H54 (cell line): ENCODE measurements around the gene ANKRD13A.

Experiments used
- DNase-seq: peaks from one replicate; pipeline ENCODE4 v3.0.0; 2011; ENCODE audit warnings: low spot score, mixed read lengths; ENCODE audit not compliant: insufficient read length
- FAIRE-seq: peaks from 3 replicates; lab custom pipeline; 2011; peaks lifted over from hg19 to GRCh38; lab: Jason Lieb, UNC
- POLR2A ChIP-seq: IDR thresholded peaks from 2 replicates; pipeline ENCODE4 v1.6.1; 2011; ENCODE audit warnings: low read depth, mild to moderate bottlenecking, low read length

ANKRD13A gene

GRCh38 chr12:109991586-109991985 is 7.6 kb upstream of the ANKRD13A start:
- no peak for TF ChIP-seq POLR2A
- no peak for DNase-seq
- FAIRE-seq, result no peak

- FAIRE-seq, result no peak
- TF ChIP-seq POLR2A, result no peak
- no peak for DNase-seq
Observed at GRCh38 chr12:109993091-109993490, 6.1 kb upstream of the ANKRD13A start.

- TF ChIP-seq POLR2A, result no peak
- DNase-seq, result no peak
- FAIRE-seq, result no peak
Observed at GRCh38 chr12:109994401-109995175, 4.6 kb upstream of the ANKRD13A start.

GRCh38 chr12:109995361-109995685 is 3.9 kb upstream of the ANKRD13A start:
- FAIRE-seq (no peak), DNase-seq (no peak)
- no peak for TF ChIP-seq POLR2A

- FAIRE-seq (no peak), DNase-seq (peak; percentile 87)
- peak; percentile 87 for TF ChIP-seq POLR2A
Observed at GRCh38 chr12:109995686-109996482, 3.3 kb upstream of the ANKRD13A start, which contains the start of gene GIT2. Gene GIT2, minus strand, starts transcription at chr12:109996368. Its CDS starts 144 bp downstream, at chr12:109996224.

DNA sequence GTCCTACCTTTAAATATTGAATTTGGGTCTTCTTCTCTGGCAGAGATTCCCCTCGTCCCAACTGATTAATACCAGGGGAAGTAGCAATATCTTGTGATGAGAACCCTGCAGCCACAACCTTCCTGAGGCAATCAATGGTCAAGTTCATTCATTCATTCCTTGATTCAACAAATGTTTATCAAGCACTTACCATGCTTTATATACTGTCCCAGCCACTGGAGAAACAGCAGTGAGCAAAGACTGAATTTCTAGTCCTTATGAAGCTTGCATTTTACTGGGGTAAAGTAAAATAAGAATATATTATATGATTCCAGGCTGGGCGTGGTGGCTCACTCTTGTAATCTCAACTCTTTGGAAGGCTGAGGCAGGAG is 2.8 kb upstream of the ANKRD13A start:
- TF ChIP-seq POLR2A, result no peak
- FAIRE-seq (no peak), DNase-seq (no peak)

DNA sequence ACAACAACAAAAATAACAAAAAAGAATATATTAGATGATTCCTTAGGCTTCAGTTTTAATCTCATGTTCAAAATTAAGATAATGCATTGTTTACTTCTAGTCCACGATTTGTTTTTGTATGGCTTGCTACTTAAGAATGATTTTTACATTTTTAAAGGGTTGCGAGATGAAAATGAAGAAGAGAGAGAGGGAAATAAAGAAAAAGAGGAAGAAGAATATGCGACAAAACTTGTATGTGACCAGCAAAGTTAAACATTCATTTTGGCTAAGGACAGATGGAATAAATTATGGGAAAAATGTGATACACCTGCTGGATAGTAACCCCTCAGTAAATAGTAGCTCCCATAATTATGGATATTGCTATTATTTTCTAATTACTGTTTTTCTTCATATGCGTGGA is 1.8 kb upstream of the ANKRD13A start:
- TF ChIP-seq POLR2A, result no peak
- no peak for FAIRE-seq
- no peak for DNase-seq

- TF ChIP-seq POLR2A, result no peak
- DNase-seq (no peak), FAIRE-seq (no peak)
Observed at GRCh38 chr12:109998241-109998903, 858 bp upstream of the ANKRD13A start.

DNA sequence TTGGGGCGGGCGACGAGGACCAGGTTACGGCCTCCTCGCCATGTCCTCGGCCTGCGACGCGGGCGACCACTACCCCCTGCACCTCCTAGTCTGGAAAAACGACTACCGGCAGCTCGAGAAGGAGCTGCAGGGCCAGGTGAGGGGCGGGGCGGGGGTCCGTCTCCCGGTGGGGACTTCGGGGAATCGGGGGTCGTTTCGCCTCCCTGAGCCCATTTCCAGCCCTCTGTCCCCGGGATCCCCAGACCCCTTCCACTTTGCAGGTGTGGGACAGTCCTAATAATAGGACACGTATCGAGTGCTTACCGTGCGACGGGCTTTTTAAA is 380 bp downstream of the ANKRD13A start:
- no peak for TF ChIP-seq POLR2A
- FAIRE-seq (no peak), DNase-seq (no peak)

GRCh38 chr12:109999983-110000505 is 814 bp downstream of the ANKRD13A start:
- FAIRE-seq (no peak), DNase-seq (no peak)
- TF ChIP-seq POLR2A, result no peak

DNA sequence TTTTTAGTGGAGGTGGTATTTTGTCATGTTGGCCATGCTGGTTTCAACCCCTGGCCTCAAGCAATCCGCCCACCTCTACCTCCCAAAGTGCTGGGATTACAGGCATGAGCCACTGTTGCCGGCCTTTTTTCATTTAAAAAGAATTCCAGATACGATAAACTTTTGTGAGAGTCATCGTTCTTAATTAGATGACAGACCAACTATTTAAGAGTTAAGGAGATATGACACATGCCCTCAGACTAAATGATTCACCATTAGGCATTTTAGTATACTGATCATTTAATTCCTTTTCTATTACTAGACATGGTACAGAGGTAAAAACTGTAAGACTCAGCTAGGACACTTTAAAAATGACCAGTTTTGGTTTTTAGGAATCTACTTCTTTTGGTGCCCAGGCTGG is 2.4 kb downstream of the ANKRD13A start:
- TF ChIP-seq POLR2A, result no peak
- FAIRE-seq, result no peak

GRCh38 chr12:110002676-110003515 is 3.7 kb downstream of the ANKRD13A start:
- FAIRE-seq (no peak), DNase-seq (no peak)
- no peak for TF ChIP-seq POLR2A

More for the DNA sequence above, 2.4 kb downstream of the ANKRD13A start:
- DNase-seq, result peak; percentile 57

- FAIRE-seq (no peak), DNase-seq (no peak)
- no peak for TF ChIP-seq POLR2A
Observed at GRCh38 chr12:110004598-110004997, 5.4 kb downstream of the ANKRD13A start.
